ENCODE measurements around the gene UCP1.
A peak's percentile ranks its signal among the peaks of the same experiment; 100 is the strongest.

Gene UCP1

GRCh38 chr4:140568507-140569306 lies at the start of gene UCP1:
TSS of gene UCP1 (minus strand) at chr4:140568961. CDS start at chr4:140568729, 232 bp downstream.
- H3K27ac ChIP-seq (ENCODE audit: low read length) = no peak within 1 kb of the TSS
- H3K4me3 ChIP-seq (ENCODE audit: low read length in 2 of 2) = peak within 1 kb of the TSS; percentile 56 to 70
- H3K9ac ChIP-seq (ENCODE audit: low read length in 2 of 2) = no peak within 1 kb of the TSS
- peaks cover 0 to 8% of the 10 kb centered on the region in 2 donors for H3K9me3 ChIP-seq (ENCODE audit: control insufficient read depth in 2 of 2, low read length in 2 of 2)
- H3K27me3 ChIP-seq (ENCODE audit: control insufficient read depth in 1 of 2, insufficient read depth in 2 of 2, low read length in 2 of 2) = peaks cover 41 to 43% of the 10 kb centered on the region in 2 donors
- no peaks in the 10 kb centered on the region for H3K36me3 ChIP-seq (ENCODE audit: control insufficient read depth in 2 of 2, insufficient read depth in 2 of 2, low read length in 2 of 2)
- peaks cover 15% of the 10 kb centered on the region for H3K4me1 ChIP-seq (ENCODE audit: control insufficient read depth, insufficient read depth, low read length)

- Histone ChIP-seq H3K36me3 (ENCODE audit: control insufficient read depth in 2 of 2, insufficient read depth in 2 of 2, low read length in 2 of 2) (no peaks in the 10 kb centered on the region), H3K27me3 (ENCODE audit: control insufficient read depth in 1 of 2, insufficient read depth in 2 of 2, low read length in 2 of 2) (no peaks in the 10 kb centered on the region), H3K9ac (ENCODE audit: low read length in 2 of 2) (no peak overlapping the region), H3K4me1 (ENCODE audit: control insufficient read depth, insufficient read depth, low read length) (no peaks in the 10 kb centered on the region), H3K9me3 (ENCODE audit: control insufficient read depth in 2 of 2, low read length in 2 of 2) (no peaks in the 10 kb centered on the region), H3K27ac (ENCODE audit: low read length) (no peak overlapping the region), H3K4me3 (ENCODE audit: low read length in 2 of 2) (no peak overlapping the region)
Observed at GRCh38 chr4:140617499-140618248, 48.9 kb upstream of the UCP1 start.

GRCh38 chr4:140615451-140615850 lies 46.7 kb upstream of the UCP1 start:
- Histone ChIP-seq H3K4me3 (ENCODE audit: low read length in 2 of 2) (no peak overlapping the region), H3K36me3 (ENCODE audit: control insufficient read depth in 2 of 2, insufficient read depth in 2 of 2, low read length in 2 of 2) (no peaks in the 10 kb centered on the region), H3K9me3 (ENCODE audit: control insufficient read depth in 2 of 2, low read length in 2 of 2) (no peaks in the 10 kb centered on the region), H3K27ac (ENCODE audit: low read length) (no peak overlapping the region), H3K9ac (ENCODE audit: low read length in 2 of 2) (no peak overlapping the region), H3K27me3 (ENCODE audit: control insufficient read depth in 1 of 2, insufficient read depth in 2 of 2, low read length in 2 of 2) (no peaks in the 10 kb centered on the region), H3K4me1 (ENCODE audit: control insufficient read depth, insufficient read depth, low read length) (no peaks in the 10 kb centered on the region)

GRCh38 chr4:140612357-140612756 lies 43.6 kb upstream of the UCP1 start:
- Histone ChIP-seq H3K27me3 (ENCODE audit: control insufficient read depth in 1 of 2, insufficient read depth in 2 of 2, low read length in 2 of 2) (no peaks in the 10 kb centered on the region), H3K9ac (ENCODE audit: low read length in 2 of 2) (no peak overlapping the region), H3K36me3 (ENCODE audit: control insufficient read depth in 2 of 2, insufficient read depth in 2 of 2, low read length in 2 of 2) (no peaks in the 10 kb centered on the region), H3K4me1 (ENCODE audit: control insufficient read depth, insufficient read depth, low read length) (no peaks in the 10 kb centered on the region), H3K27ac (ENCODE audit: low read length) (no peak overlapping the region), H3K4me3 (ENCODE audit: low read length in 2 of 2) (no peak overlapping the region), H3K9me3 (ENCODE audit: control insufficient read depth in 2 of 2, low read length in 2 of 2) (no peaks in the 10 kb centered on the region)

- H3K27ac ChIP-seq (ENCODE audit: low read length) = no peak overlapping the region
- H3K4me1 ChIP-seq (ENCODE audit: control insufficient read depth, insufficient read depth, low read length) = no peaks in the 10 kb centered on the region
- H3K27me3 ChIP-seq (ENCODE audit: control insufficient read depth in 1 of 2, insufficient read depth in 2 of 2, low read length in 2 of 2) = no peaks in the 10 kb centered on the region
- H3K4me3 ChIP-seq (ENCODE audit: low read length in 2 of 2) = no peak overlapping the region
- H3K9me3 ChIP-seq (ENCODE audit: control insufficient read depth in 2 of 2, low read length in 2 of 2) = no peaks in the 10 kb centered on the region
- H3K9ac ChIP-seq (ENCODE audit: low read length in 2 of 2) = no peak overlapping the region
- no peaks in the 10 kb centered on the region for H3K36me3 ChIP-seq (ENCODE audit: control insufficient read depth in 2 of 2, insufficient read depth in 2 of 2, low read length in 2 of 2)
Observed at GRCh38 chr4:140611854-140612253, 43.1 kb upstream of the UCP1 start.

- Histone ChIP-seq H3K4me3 (ENCODE audit: low read length in 2 of 2) (no peak overlapping the region), H3K9ac (ENCODE audit: low read length in 2 of 2) (no peak overlapping the region), H3K9me3 (ENCODE audit: control insufficient read depth in 2 of 2, low read length in 2 of 2) (no peaks in the 10 kb centered on the region), H3K4me1 (ENCODE audit: control insufficient read depth, insufficient read depth, low read length) (no peaks in the 10 kb centered on the region), H3K27ac (ENCODE audit: low read length) (no peak overlapping the region), H3K36me3 (ENCODE audit: control insufficient read depth in 2 of 2, insufficient read depth in 2 of 2, low read length in 2 of 2) (no peaks in the 10 kb centered on the region), H3K27me3 (ENCODE audit: control insufficient read depth in 1 of 2, insufficient read depth in 2 of 2, low read length in 2 of 2) (no peaks in the 10 kb centered on the region)
Observed at GRCh38 chr4:140609548-140610425, 41.0 kb upstream of the UCP1 start.

GRCh38 chr4:140607852-140608251 lies 39.1 kb upstream of the UCP1 start:
- no peaks in the 10 kb centered on the region for H3K36me3 ChIP-seq (ENCODE audit: control insufficient read depth in 2 of 2, insufficient read depth in 2 of 2, low read length in 2 of 2)
- no peak overlapping the region for H3K27ac ChIP-seq (ENCODE audit: low read length)
- no peak overlapping the region for H3K4me3 ChIP-seq (ENCODE audit: low read length in 2 of 2)
- no peaks in the 10 kb centered on the region for H3K9me3 ChIP-seq (ENCODE audit: control insufficient read depth in 2 of 2, low read length in 2 of 2)
- no peaks in the 10 kb centered on the region for H3K4me1 ChIP-seq (ENCODE audit: control insufficient read depth, insufficient read depth, low read length)
- H3K9ac ChIP-seq (ENCODE audit: low read length in 2 of 2) = no peak overlapping the region
- no peaks in the 10 kb centered on the region for H3K27me3 ChIP-seq (ENCODE audit: control insufficient read depth in 1 of 2, insufficient read depth in 2 of 2, low read length in 2 of 2)

- H3K27ac ChIP-seq (ENCODE audit: low read length) = no peak overlapping the region
- no peaks in the 10 kb centered on the region for H3K27me3 ChIP-seq (ENCODE audit: control insufficient read depth in 1 of 2, insufficient read depth in 2 of 2, low read length in 2 of 2)
- no peaks in the 10 kb centered on the region for H3K36me3 ChIP-seq (ENCODE audit: control insufficient read depth in 2 of 2, insufficient read depth in 2 of 2, low read length in 2 of 2)
- no peak overlapping the region for H3K9ac ChIP-seq (ENCODE audit: low read length in 2 of 2)
- H3K4me1 ChIP-seq (ENCODE audit: control insufficient read depth, insufficient read depth, low read length) = no peaks in the 10 kb centered on the region
- H3K9me3 ChIP-seq (ENCODE audit: control insufficient read depth in 2 of 2, low read length in 2 of 2) = no peaks in the 10 kb centered on the region
- H3K4me3 ChIP-seq (ENCODE audit: low read length in 2 of 2) = no peak overlapping the region
Observed at GRCh38 chr4:140604544-140604943, 35.8 kb upstream of the UCP1 start.

GRCh38 chr4:140603286-140603685 lies 34.5 kb upstream of the UCP1 start:
- no peaks in the 10 kb centered on the region for H3K27me3 ChIP-seq (ENCODE audit: control insufficient read depth in 1 of 2, insufficient read depth in 2 of 2, low read length in 2 of 2)
- no peak overlapping the region for H3K27ac ChIP-seq (ENCODE audit: low read length)

GRCh38 chr4:140602714-140603113 lies 34.0 kb upstream of the UCP1 start:
- H3K27ac ChIP-seq (ENCODE audit: low read length) = no peak overlapping the region
- H3K9me3 ChIP-seq (ENCODE audit: control insufficient read depth in 2 of 2, low read length in 2 of 2) = no peaks in the 10 kb centered on the region
- H3K9ac ChIP-seq (ENCODE audit: low read length in 2 of 2) = no peak overlapping the region
- no peak overlapping the region for H3K4me3 ChIP-seq (ENCODE audit: low read length in 2 of 2)
- H3K27me3 ChIP-seq (ENCODE audit: control insufficient read depth in 1 of 2, insufficient read depth in 2 of 2, low read length in 2 of 2) = no peaks in the 10 kb centered on the region
- no peaks in the 10 kb centered on the region for H3K4me1 ChIP-seq (ENCODE audit: control insufficient read depth, insufficient read depth, low read length)
- no peaks in the 10 kb centered on the region for H3K36me3 ChIP-seq (ENCODE audit: control insufficient read depth in 2 of 2, insufficient read depth in 2 of 2, low read length in 2 of 2)

More at GRCh38 chr4:140603286-140603685, 34.5 kb upstream of the UCP1 start:
- no peak overlapping the region for H3K9ac ChIP-seq (ENCODE audit: low read length in 2 of 2)
- no peaks in the 10 kb centered on the region for H3K4me1 ChIP-seq (ENCODE audit: control insufficient read depth, insufficient read depth, low read length)
- no peak overlapping the region for H3K4me3 ChIP-seq (ENCODE audit: low read length in 2 of 2)
- H3K9me3 ChIP-seq (ENCODE audit: control insufficient read depth in 2 of 2, low read length in 2 of 2) = no peaks in the 10 kb centered on the region
- no peaks in the 10 kb centered on the region for H3K36me3 ChIP-seq (ENCODE audit: control insufficient read depth in 2 of 2, insufficient read depth in 2 of 2, low read length in 2 of 2)
